Kidney epithelial cell (primary cell): ENCODE data around the gene DNAJB8. TPM values are rescaled to one million over a fixed set of nuclear protein-coding genes. Genes with fewer than 3 reads are reported as not detected.

Source experiments
- DNase-seq: peaks from one replicate; pipeline ENCODE4 v3.0.0-alpha.2; 2010; ENCODE audit warnings: low read depth
- H3K27me3 ChIP-seq: 2 replicates; pipeline ENCODE4 v1.6.0; 2011; ENCODE audit warnings: low read length; ENCODE audit not compliant: control insufficient read depth, insufficient read depth
- H3K36me3 ChIP-seq: 2 replicates; pipeline ENCODE4 v1.5.1; 2011; ENCODE audit warnings: low read length; ENCODE audit not compliant: control insufficient read depth, insufficient read depth
- H3K4me3 ChIP-seq: 2 replicates; pipeline ENCODE4 v1.5.1; 2011; ENCODE audit warnings: low read depth, mild to moderate bottlenecking, control low read depth, low read length
- CTCF ChIP-seq: IDR thresholded peaks from 2 replicates; pipeline ENCODE4 v1.5.1; 2011; ENCODE audit warnings: mild to moderate bottlenecking, moderate library complexity, low read length, control low read depth, inconsistent platforms; ENCODE audit not compliant: insufficient read depth, poor library complexity, severe bottlenecking
- total RNA-seq: library from RNA; depleted of rRNA; stranded (reverse); fragments of >200 nt; gene quantifications from 2 replicates; pipeline ENCODE4 v1.2.3, GENCODE V29; 2015

Gene DNAJB8
- total RNA-seq, 1 donor from 2014 or later = not detected

DNA sequence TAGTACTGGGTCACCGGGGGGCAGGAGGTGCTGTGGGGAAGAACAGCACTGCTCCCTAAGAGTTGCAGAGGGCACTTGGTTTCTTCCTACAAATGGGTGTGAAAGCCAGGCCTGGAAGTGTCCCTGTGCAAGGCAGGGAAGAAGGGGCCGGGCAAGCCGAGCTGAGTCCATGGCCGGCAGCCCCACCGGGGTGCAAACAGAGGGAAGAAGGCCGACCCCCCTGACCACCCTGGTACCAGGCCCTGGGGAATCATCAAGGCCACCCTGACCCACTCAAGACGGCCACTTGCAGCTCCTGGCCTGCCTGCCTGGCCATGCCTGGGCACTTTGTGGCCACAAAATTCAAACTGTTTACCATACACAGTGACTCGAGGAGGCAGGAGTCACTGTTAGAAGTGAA is 8.7 kb upstream of the DNAJB8 start:
- H3K4me3 ChIP-seq = no peak overlapping the region
- no peak for TF ChIP-seq CTCF
- peaks cover 42% of the 10 kb centered on the region for H3K27me3 ChIP-seq
- DNase-seq = no peak
- no peaks in the 10 kb centered on the region for H3K36me3 ChIP-seq

GRCh38 chr3:128473737-128474136 is 7.0 kb upstream of the DNAJB8 start:
- no peak for TF ChIP-seq CTCF
- DNase-seq = no peak
- Histone ChIP-seq H3K27me3 (peaks cover 48% of the 10 kb centered on the region), H3K4me3 (no peak overlapping the region), H3K36me3 (no peaks in the 10 kb centered on the region)

- H3K36me3 ChIP-seq = no peaks in the 10 kb centered on the region
- H3K27me3 ChIP-seq = peaks cover 50% of the 10 kb centered on the region
- DNase-seq = no peak
- no peak overlapping the region for H3K4me3 ChIP-seq
- TF ChIP-seq CTCF = no peak
Observed at GRCh38 chr3:128473180-128473519, 6.5 kb upstream of the DNAJB8 start.

DNA sequence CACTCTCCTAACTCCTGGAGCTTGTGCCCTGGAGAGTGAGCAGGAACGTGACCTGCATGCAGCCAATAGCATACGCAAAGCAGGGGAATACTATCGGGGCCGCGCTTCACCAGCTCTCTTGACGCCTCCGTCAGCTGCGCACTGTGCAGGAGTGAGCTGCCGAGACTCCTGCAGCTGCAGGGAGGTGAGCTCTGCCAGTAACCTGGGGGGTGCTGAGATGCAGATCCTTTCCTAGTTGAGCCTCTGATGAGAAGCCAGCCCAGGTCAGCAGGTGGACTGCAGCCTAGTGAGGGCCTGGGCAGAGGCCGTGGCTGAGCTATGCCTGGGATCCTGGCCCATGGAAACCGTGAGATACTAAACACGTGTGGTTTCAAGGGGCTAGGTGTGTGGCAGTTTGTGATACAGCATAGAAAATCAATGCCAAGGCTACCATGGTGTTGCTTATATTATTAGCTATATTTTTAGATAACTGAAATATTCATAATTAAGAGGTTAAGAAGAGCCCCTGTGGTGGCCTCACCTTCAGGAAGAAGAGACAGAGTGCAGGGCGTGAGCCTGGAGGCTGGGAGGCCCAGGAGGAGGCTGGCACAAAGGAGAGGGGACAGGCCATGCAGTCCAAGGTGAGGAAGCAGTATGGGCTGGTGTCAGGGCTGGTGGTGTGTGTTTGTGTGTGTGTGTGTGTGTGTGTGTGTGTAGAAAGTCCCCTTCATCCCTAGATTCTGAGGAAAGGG is 5.9 kb upstream of the DNAJB8 start:
- H3K4me3 ChIP-seq = no peak overlapping the region
- peaks cover 50% of the 10 kb centered on the region for H3K27me3 ChIP-seq
- no peaks in the 10 kb centered on the region for H3K36me3 ChIP-seq
- no peak for TF ChIP-seq CTCF
- DNase-seq = no peak

- Histone ChIP-seq H3K36me3 (no peaks in the 10 kb centered on the region), H3K4me3 (no peak overlapping the region), H3K27me3 (peaks cover 47% of the 10 kb centered on the region)
- no peak for TF ChIP-seq CTCF
- DNase-seq = no peak
Observed at GRCh38 chr3:128471720-128472119, 5.0 kb upstream of the DNAJB8 start.

- no peak for TF ChIP-seq CTCF
Observed at GRCh38 chr3:128471110-128471509, 4.4 kb upstream of the DNAJB8 start.

More at GRCh38 chr3:128471110-128471509, 4.4 kb upstream of the DNAJB8 start:
- Histone ChIP-seq H3K4me3 (no peak overlapping the region), H3K36me3 (no peaks in the 10 kb centered on the region), H3K27me3 (peaks cover 47% of the 10 kb centered on the region)
- DNase-seq = no peak
